NCI-H524 (cell line): Measurements from ENCODE around the gene TGFBR1.

Source experiments
- DNase-seq, 2 experiments: peaks; one replicate each; lab custom pipeline; 2025; lab: John Stamatoyannopoulos, UW

TGFBR1 gene

GRCh38 chr9:99104459-99105151 is at the start of gene TGFBR1:
TSS of gene TGFBR1 (plus strand) at chr9:99105113. CDS start at chr9:99105206, 93 bp downstream.
- peak; percentile 90 to 96 for DNase-seq

- no peak for DNase-seq
Observed at GRCh38 chr9:99055384-99055783, 49.5 kb upstream of the TGFBR1 start.

GRCh38 chr9:99056186-99056585 is 48.7 kb upstream of the TGFBR1 start:
- no peak for DNase-seq

- DNase-seq: no peak
Observed at GRCh38 chr9:99056886-99057664, 47.8 kb upstream of the TGFBR1 start.

GRCh38 chr9:99057665-99058625 is 47.0 kb upstream of the TGFBR1 start:
- no peak for DNase-seq

- no peak for DNase-seq
Observed at GRCh38 chr9:99058964-99059921, 45.7 kb upstream of the TGFBR1 start.

- no peak for DNase-seq
Observed at GRCh38 chr9:99060621-99061020, 44.3 kb upstream of the TGFBR1 start.

GRCh38 chr9:99062549-99062948 is 42.4 kb upstream of the TGFBR1 start:
- no peak for DNase-seq

GRCh38 chr9:99063522-99063921 is 41.4 kb upstream of the TGFBR1 start:
- no peak for DNase-seq

GRCh38 chr9:99066571-99066970 is 38.3 kb upstream of the TGFBR1 start:
- no peak for DNase-seq

GRCh38 chr9:99069075-99069474 is 35.8 kb upstream of the TGFBR1 start:
- no peak for DNase-seq

- no peak for DNase-seq
Observed at GRCh38 chr9:99069546-99069945, 35.4 kb upstream of the TGFBR1 start.

GRCh38 chr9:99070681-99071080 is 34.2 kb upstream of the TGFBR1 start:
- no peak for DNase-seq

- no peak for DNase-seq
Observed at GRCh38 chr9:99071313-99072039, 33.4 kb upstream of the TGFBR1 start.

GRCh38 chr9:99072040-99072394 is 32.9 kb upstream of the TGFBR1 start:
- DNase-seq: no peak

- DNase-seq: no peak
Observed at GRCh38 chr9:99073347-99073746, 31.6 kb upstream of the TGFBR1 start.

GRCh38 chr9:99073985-99074901 is 30.7 kb upstream of the TGFBR1 start:
- DNase-seq: peak in 1 of 2 experiments; percentile 45

GRCh38 chr9:99074902-99075245 is 30.0 kb upstream of the TGFBR1 start:
- no peak for DNase-seq

- peak in 1 of 2 experiments; percentile 50 for DNase-seq
Observed at GRCh38 chr9:99075246-99075912, 29.5 kb upstream of the TGFBR1 start.
